HEK293 (cell line): ENCODE data around the gene FOXI2.

Experiments used
- KLF16 ChIP-seq: fragments of 450-650 bp; formaldehyde crosslinking; IDR thresholded peaks from 2 replicates; pipeline ENCODE4 v1.5.1; 2017; ENCODE audit warnings: missing biosample characterization, missing genetic modification characterization
- ZNF274 ChIP-seq, 2 experiments: fragments of 200-500 bp in 1 of 2; fragments of 450-650 bp in 1 of 2; sonication (Bioruptor generic) in 1 of 2; formaldehyde crosslinking in 1 of 2; IDR thresholded peaks; 2 replicates each; pipeline versions ENCODE4 v1.5.1 to v1.6.1; 2014 to 2016; ENCODE audit warnings: borderline replicate concordance in 1 of 2, inconsistent platforms in 1 of 2, low read length in 1 of 2, missing biosample characterization in 1 of 2, missing genetic modification characterization in 1 of 2
- TF ChIP-seq, protein P1 (sequence below): fragments of 450-650 bp; formaldehyde crosslinking; IDR thresholded peaks from 2 replicates; pipeline ENCODE4 v1.5.1; 2016; ENCODE audit warnings: missing biosample characterization, missing genetic modification characterization

DNA sequence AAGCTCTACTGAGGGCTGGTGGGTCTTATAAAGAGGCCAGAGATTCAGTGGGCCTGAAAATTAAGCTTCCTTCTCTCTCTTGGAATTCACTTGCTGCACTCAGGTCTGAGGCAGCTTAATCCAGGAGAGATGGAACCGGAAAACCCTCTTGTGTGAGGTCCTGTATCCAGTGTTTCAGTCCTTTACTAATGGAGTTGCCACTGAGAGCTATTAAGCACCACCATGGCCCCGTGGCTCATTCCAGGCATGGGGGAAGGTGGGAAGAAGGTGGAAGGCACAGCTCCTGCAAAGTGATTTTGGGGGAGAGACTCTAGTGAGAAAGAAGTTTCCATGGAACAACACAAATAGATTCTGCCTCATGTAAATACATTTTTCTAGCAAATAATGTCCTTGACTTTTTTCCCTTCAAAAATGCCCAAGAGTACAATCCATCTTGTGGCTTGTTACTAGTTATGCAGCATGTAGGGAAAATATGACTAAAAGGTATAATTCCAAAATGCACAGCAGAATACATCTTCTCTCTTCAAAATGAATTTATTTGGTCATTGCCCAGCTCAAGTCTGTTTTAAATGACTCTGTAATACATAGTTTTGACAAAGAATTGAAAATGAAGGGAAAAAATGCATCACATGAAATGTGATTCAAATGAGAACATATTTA lies 46.7 kb upstream of the FOXI2 start:
- TF ChIP-seq, protein P1, sequence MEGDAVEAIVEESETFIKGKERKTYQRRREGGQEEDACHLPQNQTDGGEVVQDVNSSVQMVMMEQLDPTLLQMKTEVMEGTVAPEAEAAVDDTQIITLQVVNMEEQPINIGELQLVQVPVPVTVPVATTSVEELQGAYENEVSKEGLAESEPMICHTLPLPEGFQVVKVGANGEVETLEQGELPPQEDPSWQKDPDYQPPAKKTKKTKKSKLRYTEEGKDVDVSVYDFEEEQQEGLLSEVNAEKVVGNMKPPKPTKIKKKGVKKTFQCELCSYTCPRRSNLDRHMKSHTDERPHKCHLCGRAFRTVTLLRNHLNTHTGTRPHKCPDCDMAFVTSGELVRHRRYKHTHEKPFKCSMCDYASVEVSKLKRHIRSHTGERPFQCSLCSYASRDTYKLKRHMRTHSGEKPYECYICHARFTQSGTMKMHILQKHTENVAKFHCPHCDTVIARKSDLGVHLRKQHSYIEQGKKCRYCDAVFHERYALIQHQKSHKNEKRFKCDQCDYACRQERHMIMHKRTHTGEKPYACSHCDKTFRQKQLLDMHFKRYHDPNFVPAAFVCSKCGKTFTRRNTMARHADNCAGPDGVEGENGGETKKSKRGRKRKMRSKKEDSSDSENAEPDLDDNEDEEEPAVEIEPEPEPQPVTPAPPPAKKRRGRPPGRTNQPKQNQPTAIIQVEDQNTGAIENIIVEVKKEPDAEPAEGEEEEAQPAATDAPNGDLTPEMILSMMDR (tag by site-specific recombination), result no peak
- no peak for TF ChIP-seq ZNF274 (IDR thresholded peaks at IDR 0.05; ENCODE audit: low read length)
- TF ChIP-seq ZNF274 (tag by site-specific recombination; IDR thresholded peaks at IDR 0.05; ENCODE audit: borderline replicate concordance), result no peak
- no peak for TF ChIP-seq KLF16 (tag by site-specific recombination)
